Endothelial cell of umbilical vein (primary cell): ENCODE measurements around the gene POLG. TPM values are rescaled to one million over a fixed set of nuclear protein-coding genes. Genes with fewer than 3 reads are reported as not detected.

Experiments used
- BruUV-seq: library from RNA; stranded (reverse); fragments of 400-500 nt; replicated peaks from 2 replicates; lab custom pipeline; 2021; lab: Mats Ljungman, UMichigan
- CTCF ChIA-PET: fragments of 300-600, 350-600 bp; sonication (Branson Sonifier 250); formaldehyde crosslinking; loops from one replicate; lab custom pipeline; 2021; ENCODE audit warnings: antibody characterized with exemption, inconsistent platforms; lab: Charles Lee
- POLR2A ChIA-PET: fragments of 300-600, 350-600 bp; sonication (Branson Sonifier 250); formaldehyde crosslinking; loops from one replicate; lab custom pipeline; 2021; ENCODE audit warnings: antibody characterized with exemption, inconsistent platforms; lab: Charles Lee
- DNase-seq: peaks from one replicate; pipeline ENCODE4 v3.0.0-alpha.2; 2011; ENCODE audit warnings: low read depth, low spot score
- FAIRE-seq: peaks from 2 replicates; lab custom pipeline; 2011; peaks lifted over from hg19 to GRCh38; lab: Jason Lieb, UNC
- H2AFZ ChIP-seq: 2 replicates; pipeline ENCODE4 v1.6.0; 2012; ENCODE audit warnings: low read depth, low read length, control low read depth, inconsistent platforms
- H3K27ac ChIP-seq: 2 replicates; pipeline ENCODE4 v1.5.1; 2011; ENCODE audit warnings: low read depth, mild to moderate bottlenecking, control low read depth, low read length, moderate library complexity; ENCODE audit not compliant: insufficient read depth
- H3K27me3 ChIP-seq, 2 experiments: 2 replicates each; pipeline versions ENCODE4 v1.6.0 to v1.6.1; 2011; ENCODE audit warnings: low read length in 2 of 2, mixed read lengths in 1 of 2; ENCODE audit not compliant: control insufficient read depth in 2 of 2, insufficient read depth in 2 of 2
- H3K36me3 ChIP-seq, 2 experiments: 2 replicates in 1 of 2; 3 replicates in 1 of 2; pipeline ENCODE4 v1.5.1; 2011; ENCODE audit warnings: low read length in 2 of 2, mild to moderate bottlenecking in 1 of 2, moderate library complexity in 1 of 2; ENCODE audit not compliant: control insufficient read depth in 2 of 2, insufficient read depth in 2 of 2; ENCODE audit errors: extremely low read depth in 1 of 2
- H3K4me1 ChIP-seq: 3 replicates; pipeline ENCODE4 v1.5.1; 2011; ENCODE audit warnings: mild to moderate bottlenecking, low read length; ENCODE audit not compliant: control insufficient read depth, insufficient read depth; ENCODE audit errors: extremely low read depth
- H3K4me2 ChIP-seq: 2 replicates; pipeline ENCODE4 v1.6.1; 2011; ENCODE audit warnings: low read length, control low read depth, mixed read lengths; ENCODE audit not compliant: insufficient read depth
- H3K4me3 ChIP-seq, 3 experiments: fragments of 200-600 bp in 1 of 3; sonication (generic), shearing (Covaris generic) in 1 of 3; replicated peaks in 1 of 3; 2 replicates each; pipeline ENCODE4 v1.5.1; 2011 to 2016; ENCODE audit warnings: control low read depth in 3 of 3, low read length in 3 of 3, mild to moderate bottlenecking in 2 of 3, inconsistent platforms in 1 of 3, low read depth in 1 of 3, moderate library complexity in 1 of 3; ENCODE audit not compliant: insufficient read depth in 1 of 3
- H3K79me2 ChIP-seq: 2 replicates; pipeline ENCODE4 v1.6.0; 2012; ENCODE audit warnings: low read length, inconsistent platforms; ENCODE audit not compliant: control insufficient read depth, insufficient read depth
- H3K9ac ChIP-seq: replicated peaks from 2 replicates; pipeline ENCODE3; 2011; ENCODE audit warnings: low read length, control low read depth; ENCODE audit not compliant: insufficient read depth; ENCODE audit errors: extremely low read depth
- H3K9me1 ChIP-seq: replicated peaks from 3 replicates; pipeline ENCODE4 v1.6.0; 2011; ENCODE audit warnings: mild to moderate bottlenecking, low read length; ENCODE audit not compliant: control insufficient read depth, insufficient read depth; ENCODE audit errors: extremely low read depth
- H3K9me3 ChIP-seq: replicated peaks from 2 replicates; pipeline ENCODE4 v1.5.1; 2012; ENCODE audit warnings: low read length, inconsistent platforms; ENCODE audit not compliant: control insufficient read depth, insufficient read depth
- H4K20me1 ChIP-seq: replicated peaks from 2 replicates; pipeline ENCODE3; 2011; ENCODE audit warnings: mild to moderate bottlenecking, low read length; ENCODE audit not compliant: control insufficient read depth, insufficient read depth; ENCODE audit errors: extremely low read depth
- CTCF ChIP-seq, 2 donors: IDR thresholded peaks; 1 replicate in 1 of 2; 2 replicates in 1 of 2; pipeline ENCODE4 v1.5.1; 2011; ENCODE audit warnings: low read length in 2 of 2, mild to moderate bottlenecking in 2 of 2, moderate library complexity in 2 of 2, control low read depth in 1 of 2, inconsistent platforms in 1 of 2, low read depth in 1 of 2; ENCODE audit not compliant: insufficient read depth in 1 of 2; ENCODE audit errors: extremely low read depth in 1 of 2
- EZH2 ChIP-seq: IDR thresholded peaks from 2 replicates; pipeline ENCODE4 v1.6.1; 2012; ENCODE audit warnings: borderline replicate concordance, low read depth, mild to moderate bottlenecking, moderate library complexity, low read length, inconsistent platforms; ENCODE audit not compliant: severe bottlenecking
- GATA2 ChIP-seq: IDR thresholded peaks from 2 replicates; pipeline ENCODE4 v1.7.0; 2011; ENCODE audit warnings: low read depth, mild to moderate bottlenecking, moderate library complexity, mixed read lengths, low read length; ENCODE audit not compliant: insufficient read length, insufficient read depth
- JUN ChIP-seq: IDR thresholded peaks from 2 replicates; pipeline ENCODE4 v1.6.1; 2011; ENCODE audit warnings: borderline replicate concordance, low read depth; ENCODE audit not compliant: insufficient read length, insufficient read depth
- MAX ChIP-seq: IDR thresholded peaks from 2 replicates; pipeline ENCODE4 v1.6.1; 2011; ENCODE audit not compliant: insufficient read depth, insufficient read length
- dilution Hi-C: fragments of 300-500 bp; cut with MboI; formaldehyde crosslinking; loops from one replicate; pipeline ENCODE4 v1.15.0; 2019; ENCODE audit warnings: low sequenced_read_pairs; ENCODE audit not compliant: extremely low pct_ligation_motif_present
- intact Hi-C: fragments of 100-400 bp; cut with micrococcal nuclease; formaldehyde crosslinking; loops from one replicate; pipeline ENCODE4 v1.10.0; 2022
- polyA plus RNA-seq, 4 experiments: library from polyadenylated mRNA; depleted of rRNA in 3 of 4; stranded (reverse) in 3 of 4; unstranded in 1 of 4; fragments of >200 nt; gene quantifications; 2 replicates each; pipeline versions ENCODE4 v1.2.1 to v1.2.3, GENCODE V29; 2011 to 2012; ENCODE audit warnings: missing spikeins in 1 of 4
- total RNA-seq: library from RNA; stranded (reverse); gene quantifications from 2 replicates; pipeline ENCODE4 v1.2.3, GENCODE V29; 2021

POLG gene
- total and polyA plus RNA-seq, 2 donors (not counting 3 experiments of a cell fraction or from before 2014, with no cell fraction given): 36.6 to 77.7 TPM

- CTCF ChIA-PET: interaction anchor here (0.7 to 8.0 kb wide), 3 partner anchors 10 to 84 kb away, joined by 3 to 62 read pairs (median 3); no protein-coding TSS in a partner anchor
These were observed 12.1 kb upstream of the POLG start for GRCh38 chr15:89346516-89347231.

More at GRCh38 chr15:89346516-89347231, 12.1 kb upstream of the POLG start:
- no peak overlapping the region for H2AFZ ChIP-seq
- H4K20me1 ChIP-seq: no peaks in the 10 kb centered on the region
- intact Hi-C loops: no loop called here
- dilution Hi-C loops: no loop called here
- FAIRE-seq (no peak), DNase-seq (no peak)
- H3K9ac ChIP-seq: no peak overlapping the region
- H3K9me3 ChIP-seq: no peaks in the 10 kb centered on the region
- H3K4me3 ChIP-seq: no peak overlapping the region
- H3K4me2 ChIP-seq: no peak overlapping the region
- peaks cover 6 to 7% of the 10 kb centered on the region in 2 experiments for H3K27me3 ChIP-seq
- H3K27ac ChIP-seq: no peak overlapping the region
- TF ChIP-seq EZH2: no peak
- TF ChIP-seq MAX: no peak
- TF ChIP-seq CTCF (IDR thresholded peaks at IDR 0.05; ENCODE audit: extremely low read depth in 1 of 2, insufficient read depth in 1 of 2, low read depth in 1 of 2, low read length in 2 of 2): no peak
- no peak for TF ChIP-seq JUN
- no peak for TF ChIP-seq GATA2
- H3K36me3 ChIP-seq: no peaks in the 10 kb centered on the region
- H3K4me1 ChIP-seq: no peaks in the 10 kb centered on the region
- no peaks in the 10 kb centered on the region for H3K9me1 ChIP-seq
- BruUV-seq: no TSS peak
- no peaks in the 10 kb centered on the region for H3K79me2 ChIP-seq
- POLR2A ChIA-PET: no interaction called here
